HepG2 (cell line): ENCODE results near the gene CES3. TPM values are rescaled to one million over a fixed set of nuclear protein-coding genes. Genes with fewer than 3 reads are reported as not detected.

Source experiments
- ARID5B ChIP-seq: IDR thresholded peaks from 2 replicates; pipeline ENCODE4 v1.4.0; 2020; ENCODE audit warnings: mild to moderate bottlenecking, missing genetic modification reagents
- ATF6 ChIP-seq: sonication (generic); formaldehyde crosslinking; conservative IDR thresholded peaks from 2 replicates; pipeline ENCODE4 v1.4.0; 2020; ENCODE audit warnings: missing genetic modification reagents
- CREBL2 ChIP-seq: sonication (generic); formaldehyde crosslinking; IDR thresholded peaks from 2 replicates; pipeline ENCODE4 v1.8.1; 2023; ENCODE audit warnings: missing genetic modification reagents, mild to moderate bottlenecking, borderline replicate concordance
- ETV5 ChIP-seq: IDR thresholded peaks from 2 replicates; pipeline ENCODE4 v1.6.1; 2018; ENCODE audit warnings: missing biosample characterization, missing genetic modification reagents, inconsistent platforms, borderline replicate concordance
- GTF2F1 ChIP-seq: fragments of 150-350 bp; IDR thresholded peaks from 2 replicates; pipeline ENCODE4 v1.6.1; 2014; ENCODE audit warnings: low read length
- HNF1B ChIP-seq: sonication (generic); formaldehyde crosslinking; IDR thresholded peaks from 2 replicates; pipeline ENCODE4 v1.5.1; 2020; ENCODE audit warnings: mild to moderate bottlenecking, moderate library complexity, missing genetic modification reagents
- HNF4A ChIP-seq: sonication (generic); formaldehyde crosslinking; IDR thresholded peaks from 2 replicates; pipeline ENCODE4 v1.4.0; 2020; ENCODE audit warnings: missing genetic modification reagents
- MATR3 ChIP-seq: sonication (generic); formaldehyde crosslinking; IDR thresholded peaks from 2 replicates; pipeline ENCODE4 v1.4.0; 2020; ENCODE audit warnings: missing genetic modification reagents
- MED1 ChIP-seq: sonication (generic); formaldehyde crosslinking; IDR thresholded peaks from 2 replicates; pipeline ENCODE4 v1.4.0; 2020; ENCODE audit warnings: missing genetic modification reagents
- MIXL1 ChIP-seq: IDR thresholded peaks from 2 replicates; pipeline ENCODE4 v1.6.1; 2016
- NONO ChIP-seq, 2 experiments: fragments of 450-650 bp in 1 of 2; sonication (generic) in 1 of 2; formaldehyde crosslinking in 1 of 2; IDR thresholded peaks in 1 of 2; conservative IDR thresholded peaks in 1 of 2; 2 replicates each; pipeline versions ENCODE4 v1.6.1 to v1.8.0; 2017 to 2022; ENCODE audit warnings: mild to moderate bottlenecking in 1 of 2, missing genetic modification reagents in 1 of 2, moderate library complexity in 1 of 2
- PHF21A ChIP-seq: sonication (generic); formaldehyde crosslinking; IDR thresholded peaks from 2 replicates; pipeline ENCODE4 v1.5.0; 2020; ENCODE audit warnings: mild to moderate bottlenecking, missing genetic modification reagents
- RFX5 ChIP-seq: IDR thresholded peaks from 2 replicates; pipeline ENCODE4 v1.6.1; 2011; ENCODE audit warnings: low read depth, low read length, improper control_type of control experiment
- SMAD1 ChIP-seq: sonication (generic); formaldehyde crosslinking; IDR thresholded peaks from 2 replicates; pipeline ENCODE4 v1.4.0; 2020; ENCODE audit warnings: missing genetic modification reagents, low read depth, mild to moderate bottlenecking, borderline replicate concordance
- TRIM24 ChIP-seq: sonication (generic); formaldehyde crosslinking; IDR thresholded peaks from 2 replicates; pipeline ENCODE4 v1.8.0; 2022; ENCODE audit warnings: mild to moderate bottlenecking, missing genetic modification reagents
- ZMYM2 ChIP-seq: sonication (generic); formaldehyde crosslinking; IDR thresholded peaks from 2 replicates; pipeline ENCODE4 v1.8.0; 2022; ENCODE audit warnings: mild to moderate bottlenecking, missing genetic modification reagents
- ZNF225 ChIP-seq: sonication (generic); formaldehyde crosslinking; IDR thresholded peaks from 2 replicates; pipeline ENCODE4 v1.4.0; 2020; ENCODE audit warnings: mild to moderate bottlenecking, missing genetic modification reagents
- polyA plus RNA-seq, 8 experiments: library from polyadenylated mRNA; depleted of rRNA in 3 of 8; stranded (reverse) in 7 of 8; unstranded in 1 of 8; fragments of >200 nt; fragmentation: Illumina TruSeq in 4 of 8; extraction: Trizol in 4 of 8; gene quantifications; 2 replicates each; pipeline versions ENCODE4 v1.2.1 to v1.2.3, GENCODE V29; 2011 to 2016; ENCODE audit warnings: low read depth in 4 of 8, missing spikeins in 1 of 8, mixed read lengths in 1 of 8; ENCODE audit not compliant: insufficient read depth in 1 of 8
- total RNA-seq, 5 experiments: library from RNA; depleted of rRNA; stranded (reverse); fragments of >200 nt; fragmentation: Illumina TruSeq; extraction: Trizol; gene quantifications; 2 replicates each; pipeline ENCODE4 v1.2.3, GENCODE V29; 2016; ENCODE audit warnings: low read depth in 1 of 5
- TF ChIP-seq, protein P1 (sequence below): sonication (generic); formaldehyde crosslinking; IDR thresholded peaks from 2 replicates; pipeline ENCODE4 v1.4.0; 2020; ENCODE audit warnings: missing genetic modification reagents

Gene CES3
- total and polyA plus RNA-seq, 2 of the 13 experiments (the other 11 are each of a cell fraction or from before 2014, with no cell fraction given) = 6.6 to 17.4 TPM

DNA sequence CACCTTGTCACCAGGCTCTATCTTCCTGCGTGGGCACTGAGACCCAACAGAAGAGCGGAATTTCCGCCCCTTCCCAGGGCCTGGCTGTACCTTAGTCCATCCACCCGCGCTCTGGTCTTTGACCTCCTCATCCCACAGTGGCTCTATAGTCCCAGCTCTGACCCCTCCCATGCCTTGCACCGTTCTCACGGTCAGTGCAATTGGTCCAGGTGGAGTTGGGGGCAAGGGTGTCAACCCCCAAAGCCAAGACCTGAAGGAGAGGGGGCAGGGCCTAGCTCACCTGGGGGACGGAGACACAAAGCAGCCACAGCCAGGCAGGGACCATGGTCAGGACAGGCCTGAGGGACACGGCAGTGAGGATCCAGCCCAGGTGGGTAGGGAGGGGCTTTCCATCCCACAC, 43.3 kb upstream of the CES3 start (continued):
- TF ChIP-seq NONO (IDR thresholded peaks at IDR 0.05) = no peak
- TF ChIP-seq NONO (CRISPR knock-in tag; conservative IDR thresholded peaks at IDR 0.05) = 0 out of 2 replicates have a peak, but pooled peaks have one; percentile 45
- TF ChIP-seq HNF4A (CRISPR knock-in tag) = peak; percentile 79
- 0 out of 2 replicates have a peak, but pooled peaks have one; percentile 10 for TF ChIP-seq ARID5B
- TF ChIP-seq MIXL1 = no peak
- no peak for TF ChIP-seq ATF6 (CRISPR knock-in tag)
- TF ChIP-seq ZNF225 = peak; percentile 69; the same call in 1 of the 2 replicates
- TF ChIP-seq, protein P1, sequence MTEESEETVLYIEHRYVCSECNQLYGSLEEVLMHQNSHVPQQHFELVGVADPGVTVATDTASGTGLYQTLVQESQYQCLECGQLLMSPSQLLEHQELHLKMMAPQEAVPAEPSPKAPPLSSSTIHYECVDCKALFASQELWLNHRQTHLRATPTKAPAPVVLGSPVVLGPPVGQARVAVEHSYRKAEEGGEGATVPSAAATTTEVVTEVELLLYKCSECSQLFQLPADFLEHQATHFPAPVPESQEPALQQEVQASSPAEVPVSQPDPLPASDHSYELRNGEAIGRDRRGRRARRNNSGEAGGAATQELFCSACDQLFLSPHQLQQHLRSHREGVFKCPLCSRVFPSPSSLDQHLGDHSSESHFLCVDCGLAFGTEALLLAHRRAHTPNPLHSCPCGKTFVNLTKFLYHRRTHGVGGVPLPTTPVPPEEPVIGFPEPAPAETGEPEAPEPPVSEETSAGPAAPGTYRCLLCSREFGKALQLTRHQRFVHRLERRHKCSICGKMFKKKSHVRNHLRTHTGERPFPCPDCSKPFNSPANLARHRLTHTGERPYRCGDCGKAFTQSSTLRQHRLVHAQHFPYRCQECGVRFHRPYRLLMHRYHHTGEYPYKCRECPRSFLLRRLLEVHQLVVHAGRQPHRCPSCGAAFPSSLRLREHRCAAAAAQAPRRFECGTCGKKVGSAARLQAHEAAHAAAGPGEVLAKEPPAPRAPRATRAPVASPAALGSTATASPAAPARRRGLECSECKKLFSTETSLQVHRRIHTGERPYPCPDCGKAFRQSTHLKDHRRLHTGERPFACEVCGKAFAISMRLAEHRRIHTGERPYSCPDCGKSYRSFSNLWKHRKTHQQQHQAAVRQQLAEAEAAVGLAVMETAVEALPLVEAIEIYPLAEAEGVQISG (CRISPR knock-in tag) = peak; percentile 39; the same call in 1 of the 2 replicates
- TF ChIP-seq CREBL2 (CRISPR knock-in tag) = no peak
- TF ChIP-seq MED1 (CRISPR knock-in tag) = 0 out of 2 replicates have a peak, but pooled peaks have one; percentile 34
- 0 out of 2 replicates have a peak, but pooled peaks have one; percentile 39 for TF ChIP-seq SMAD1 (CRISPR knock-in tag)
- TF ChIP-seq TRIM24 (CRISPR knock-in tag) = 0 out of 2 replicates have a peak, but pooled peaks have one; percentile 41
- TF ChIP-seq ZMYM2 (CRISPR knock-in tag) = peak; percentile 76; the same call in 1 of the 2 replicates
- no peak for TF ChIP-seq RFX5
- TF ChIP-seq GTF2F1 = no peak
- 0 out of 2 replicates have a peak, but pooled peaks have one; percentile 19 for TF ChIP-seq PHF21A
- peak; percentile 23; the same call in 1 of the 2 replicates for TF ChIP-seq ETV5 (CRISPR knock-in tag)
- TF ChIP-seq HNF1B (CRISPR knock-in tag) = 0 out of 2 replicates have a peak, but pooled peaks have one; percentile 8
- TF ChIP-seq MATR3 = no peak
